HUES48 (cell line): ENCODE measurements around the gene INSYN1.

ENCODE experiments used
- H3K27ac ChIP-seq: one replicate; pipeline ENCODE4 v1.7.0; 2013; ENCODE audit warnings: low read depth, low read length, inconsistent platforms
- H3K27me3 ChIP-seq: 2 replicates; pipeline ENCODE4 v1.6.1; 2013; ENCODE audit warnings: mild to moderate bottlenecking, low read length; ENCODE audit not compliant: control insufficient read depth, insufficient read depth
- H3K36me3 ChIP-seq: 2 replicates; pipeline ENCODE4 v1.6.1; 2013; ENCODE audit warnings: low read length; ENCODE audit not compliant: control insufficient read depth, insufficient read depth
- H3K4me1 ChIP-seq: 2 replicates; pipeline ENCODE4 v1.6.1; 2013; ENCODE audit warnings: mild to moderate bottlenecking, low read length; ENCODE audit not compliant: control insufficient read depth, insufficient read depth
- H3K4me3 ChIP-seq: 2 replicates; pipeline ENCODE4 v1.5.1; 2013; ENCODE audit warnings: mild to moderate bottlenecking, low read depth, low read length
- H3K9ac ChIP-seq: 2 replicates; pipeline ENCODE4 v1.6.1; 2013; ENCODE audit warnings: mild to moderate bottlenecking, low read depth, low read length, moderate library complexity
- H3K9me3 ChIP-seq: 2 replicates; pipeline ENCODE4 v1.6.1; 2013; ENCODE audit warnings: low read length; ENCODE audit not compliant: control insufficient read depth, insufficient read depth

The INSYN1 gene

DNA sequence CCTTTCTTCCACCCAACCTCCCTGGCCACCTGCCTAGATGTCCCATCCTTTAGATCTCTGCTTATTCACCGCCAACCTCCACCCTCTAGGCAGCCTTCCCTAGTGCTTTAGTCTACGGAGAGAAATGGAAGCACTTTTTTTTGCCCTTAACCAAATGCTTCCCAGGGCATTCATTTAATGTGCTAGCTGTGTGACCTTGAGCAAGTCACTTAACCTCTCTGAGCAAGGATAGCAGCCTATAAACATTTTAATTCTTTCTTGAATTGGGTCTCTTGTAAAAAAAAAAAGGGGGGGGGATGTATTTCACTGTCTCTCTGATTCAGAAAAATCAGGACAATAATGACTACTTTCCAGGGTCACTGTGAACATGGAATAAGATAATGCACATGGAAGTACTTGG is 3.2 kb upstream of the INSYN1 start:
- Histone ChIP-seq H3K9me3 (no peaks in the 10 kb centered on the region), H3K4me3 (no peak overlapping the region), H3K4me1 (peaks cover 15% of the 10 kb centered on the region), H3K27ac (no peak overlapping the region), H3K9ac (no peak overlapping the region), H3K36me3 (no peaks in the 10 kb centered on the region), H3K27me3 (peaks cover 22% of the 10 kb centered on the region; the same call in 1 of the 2 replicates)

DNA sequence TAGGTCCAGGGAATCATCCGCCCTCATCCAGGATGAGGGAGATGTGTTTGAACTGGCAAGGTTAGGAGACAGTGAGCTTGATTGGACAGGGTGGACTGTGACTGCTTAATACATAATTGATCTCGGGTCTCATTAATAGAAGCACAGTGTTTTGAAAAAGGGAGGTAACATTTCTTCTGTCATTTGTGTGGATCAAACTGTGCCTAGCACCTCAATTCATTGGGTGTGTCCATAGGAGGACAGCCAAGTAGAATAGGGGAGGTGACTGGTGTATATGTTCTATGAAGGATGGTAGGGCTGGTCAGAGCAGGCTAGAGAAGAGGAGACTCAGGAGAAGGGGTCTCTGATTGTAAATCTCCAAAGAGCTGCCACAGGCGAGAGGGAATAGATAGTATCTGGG is 2.8 kb upstream of the INSYN1 start:
- Histone ChIP-seq H3K36me3 (no peaks in the 10 kb centered on the region), H3K4me3 (no peak overlapping the region), H3K27me3 (peaks cover 25% of the 10 kb centered on the region), H3K9me3 (no peaks in the 10 kb centered on the region), H3K9ac (no peak overlapping the region), H3K4me1 (peaks cover 17% of the 10 kb centered on the region), H3K27ac (no peak overlapping the region)

GRCh38 chr15:73755481-73755880 is 2.3 kb upstream of the INSYN1 start:
- Histone ChIP-seq H3K4me1 (peaks cover 17% of the 10 kb centered on the region), H3K27me3 (peaks cover 29% of the 10 kb centered on the region), H3K9ac (no peak overlapping the region), H3K9me3 (no peaks in the 10 kb centered on the region), H3K36me3 (no peaks in the 10 kb centered on the region), H3K27ac (no peak overlapping the region), H3K4me3 (no peak overlapping the region)

- H3K27me3 ChIP-seq: peaks cover 30% of the 10 kb centered on the region
- H3K27ac ChIP-seq: no peak overlapping the region
These were observed 1.3 kb upstream of the INSYN1 start for GRCh38 chr15:73754461-73754860.

GRCh38 chr15:73752806-73753193 is 351 bp downstream of the INSYN1 start:
- no peaks in the 10 kb centered on the region for H3K36me3 ChIP-seq
- peaks cover 29% of the 10 kb centered on the region for H3K27me3 ChIP-seq
- peak overlapping the region; percentile 72 for H3K4me3 ChIP-seq
- H3K27ac ChIP-seq: no peak overlapping the region
- H3K9me3 ChIP-seq: no peaks in the 10 kb centered on the region
- H3K9ac ChIP-seq: no peak overlapping the region
- peaks cover 17% of the 10 kb centered on the region for H3K4me1 ChIP-seq

More at GRCh38 chr15:73754461-73754860, 1.3 kb upstream of the INSYN1 start:
- H3K9ac ChIP-seq: no peak overlapping the region
- no peaks in the 10 kb centered on the region for H3K9me3 ChIP-seq
- no peak overlapping the region for H3K4me3 ChIP-seq
- H3K36me3 ChIP-seq: no peaks in the 10 kb centered on the region
- H3K4me1 ChIP-seq: peaks cover 17% of the 10 kb centered on the region

DNA sequence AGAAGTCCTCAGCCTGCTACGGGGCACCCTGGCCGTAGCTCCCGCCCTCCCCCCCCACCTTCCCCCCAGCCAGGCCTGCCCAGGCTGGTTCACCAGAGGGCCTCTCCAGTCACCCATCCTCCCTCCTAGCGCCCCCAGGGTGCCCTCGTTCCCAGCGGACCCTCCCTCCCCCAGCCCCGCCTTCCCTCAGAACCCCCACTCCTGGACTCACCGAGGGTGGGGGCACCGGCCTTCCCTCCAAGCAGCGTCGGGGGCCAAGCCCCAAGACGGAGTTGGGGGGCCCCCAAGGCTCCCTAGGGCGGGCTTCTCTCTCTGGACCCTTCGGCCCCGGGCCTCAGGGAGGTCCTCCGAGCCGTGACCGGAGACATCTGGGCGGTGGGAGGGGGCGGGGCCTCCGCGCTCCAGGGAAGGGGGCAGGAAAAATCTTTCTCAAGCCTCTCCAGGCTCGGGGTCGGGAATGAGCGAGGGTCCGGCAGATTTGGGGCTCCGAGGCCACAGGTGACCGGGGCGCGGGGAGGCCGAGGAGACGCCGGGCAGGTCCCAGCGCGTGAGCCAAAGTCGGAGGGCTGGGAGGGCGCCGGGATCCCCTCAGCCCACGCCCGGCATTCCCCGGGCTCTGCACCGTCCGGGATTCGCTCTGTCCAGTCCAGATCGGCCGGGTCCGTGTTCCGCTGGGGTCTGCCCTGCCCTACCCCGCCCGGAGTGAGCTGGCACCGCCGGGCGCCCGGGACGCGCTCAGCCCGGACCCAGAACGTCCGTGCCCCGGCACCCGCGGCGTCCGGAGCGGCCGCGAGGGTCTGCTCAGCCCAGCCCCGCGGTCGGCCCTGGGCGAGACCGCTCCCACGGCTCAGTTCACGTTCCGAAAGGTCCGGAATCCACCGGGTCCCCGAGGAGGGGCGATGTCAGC is 999 bp downstream of the INSYN1 start:
- no peaks in the 10 kb centered on the region for H3K9me3 ChIP-seq
- H3K27ac ChIP-seq: no peak overlapping the region
- peak overlapping the region; percentile 72 for H3K4me3 ChIP-seq
- H3K4me1 ChIP-seq: peaks cover 17% of the 10 kb centered on the region
- H3K36me3 ChIP-seq: no peaks in the 10 kb centered on the region
- H3K9ac ChIP-seq: no peak overlapping the region
- H3K27me3 ChIP-seq: peaks cover 26% of the 10 kb centered on the region

- Histone ChIP-seq H3K9ac (no peak overlapping the region), H3K27me3 (peaks cover 26% of the 10 kb centered on the region), H3K9me3 (no peaks in the 10 kb centered on the region), H3K36me3 (no peaks in the 10 kb centered on the region), H3K27ac (no peak overlapping the region), H3K4me1 (peaks cover 22% of the 10 kb centered on the region), H3K4me3 (peak overlapping the region; percentile 72)
These were observed 1.6 kb downstream of the INSYN1 start for GRCh38 chr15:73751511-73751898.

GRCh38 chr15:73750951-73751350 is 2.2 kb downstream of the INSYN1 start:
- Histone ChIP-seq H3K36me3 (no peaks in the 10 kb centered on the region), H3K4me3 (no peak overlapping the region), H3K4me1 (peaks cover 22% of the 10 kb centered on the region), H3K9me3 (no peaks in the 10 kb centered on the region), H3K9ac (no peak overlapping the region), H3K27me3 (peaks cover 26% of the 10 kb centered on the region), H3K27ac (no peak overlapping the region)

DNA sequence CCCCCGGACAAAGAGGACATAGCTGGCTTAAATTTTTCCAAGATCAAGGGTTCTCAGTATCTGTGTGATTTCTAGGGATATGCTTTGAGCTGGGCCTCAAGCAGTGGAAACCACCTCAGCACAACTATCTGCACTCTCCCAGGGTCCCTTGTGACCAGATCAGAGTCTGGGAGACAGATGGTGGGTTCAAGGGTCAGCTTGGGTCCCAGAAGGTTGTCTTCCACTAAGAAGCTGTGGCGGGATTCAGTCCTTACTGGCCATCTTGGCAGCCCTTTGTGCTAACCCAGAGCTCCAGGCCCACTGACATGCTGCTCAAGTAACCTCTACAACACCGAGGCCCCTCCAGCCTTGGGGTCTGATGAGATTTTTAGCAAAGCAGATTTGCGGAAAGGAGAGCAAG is 2.7 kb downstream of the INSYN1 start:
- no peak overlapping the region for H3K27ac ChIP-seq
- H3K9me3 ChIP-seq: no peaks in the 10 kb centered on the region
- no peak overlapping the region for H3K9ac ChIP-seq
- no peak overlapping the region for H3K4me3 ChIP-seq
- H3K27me3 ChIP-seq: peaks cover 26% of the 10 kb centered on the region
- H3K36me3 ChIP-seq: no peaks in the 10 kb centered on the region
- peaks cover 22% of the 10 kb centered on the region for H3K4me1 ChIP-seq

DNA sequence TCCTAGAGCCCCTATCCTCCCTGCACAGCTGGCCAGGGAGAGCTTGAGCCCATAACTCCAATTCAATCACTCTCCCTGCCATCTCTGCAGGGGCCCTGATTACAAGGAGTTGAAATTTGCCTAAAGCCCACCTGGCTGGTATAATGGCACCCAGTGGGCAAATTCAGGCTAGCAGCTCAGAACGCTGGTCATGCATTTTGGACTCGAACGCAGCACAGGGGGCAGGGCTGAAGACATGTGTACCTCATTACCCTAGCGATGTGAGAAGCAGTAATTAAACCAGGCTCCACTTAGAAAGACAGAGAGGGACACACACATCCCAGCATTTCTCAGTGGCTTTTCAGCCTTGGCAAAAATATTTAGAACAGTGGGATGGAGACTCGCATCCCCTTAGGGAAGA is 3.2 kb downstream of the INSYN1 start:
- peaks cover 26% of the 10 kb centered on the region for H3K27me3 ChIP-seq
- H3K4me1 ChIP-seq: peaks cover 22% of the 10 kb centered on the region
- no peaks in the 10 kb centered on the region for H3K36me3 ChIP-seq
- no peak overlapping the region for H3K27ac ChIP-seq
- H3K9ac ChIP-seq: no peak overlapping the region
- H3K4me3 ChIP-seq: no peak overlapping the region
- H3K9me3 ChIP-seq: no peaks in the 10 kb centered on the region

DNA sequence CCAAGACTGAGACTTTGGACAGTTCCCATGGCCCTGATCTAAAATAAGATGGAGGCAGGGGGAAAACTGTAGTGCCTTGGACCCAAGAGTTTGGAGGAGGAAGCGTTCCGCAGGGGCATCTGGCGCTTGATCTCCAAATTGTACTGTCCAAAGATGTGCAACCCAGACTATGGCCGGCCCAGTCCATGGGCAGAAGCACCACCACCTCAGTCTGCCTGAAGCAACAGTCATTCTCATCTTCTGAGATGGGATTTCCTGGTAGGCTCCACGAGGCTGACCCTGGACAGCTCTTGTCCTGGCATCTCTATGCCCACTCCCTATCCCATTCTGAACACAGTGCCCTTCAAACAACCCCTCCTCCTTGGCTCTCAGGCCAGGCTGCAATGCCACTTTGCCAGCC is 3.6 kb downstream of the INSYN1 start:
- Histone ChIP-seq H3K9ac (no peak overlapping the region), H3K36me3 (no peaks in the 10 kb centered on the region), H3K9me3 (no peaks in the 10 kb centered on the region), H3K4me3 (no peak overlapping the region), H3K27me3 (peaks cover 24% of the 10 kb centered on the region), H3K4me1 (peaks cover 19% of the 10 kb centered on the region), H3K27ac (no peak overlapping the region)
